ENCODE results near the gene PPCS.

- TF ChIP-seq CTCF (IDR thresholded peaks at IDR 0.05), result no peak
- TF ChIP-seq USF2 (CRISPR knock-in tag; IDR thresholded peaks at IDR 0.05), result no peak
- TF ChIP-seq FOXK1 (CRISPR knock-in tag; IDR thresholded peaks at IDR 0.05), result no peak
- no peak for TF ChIP-seq ATF3 (CRISPR knock-in tag; conservative IDR thresholded peaks at IDR 0.05)
- TF ChIP-seq ATF2 (CRISPR knock-in tag; IDR thresholded peaks at IDR 0.05; ENCODE audit: borderline replicate concordance, low read depth), result no peak
- TF ChIP-seq SP1 (CRISPR knock-in tag; conservative IDR thresholded peaks at IDR 0.05), result no peak
Measured at GRCh38 chr1:42479621-42480020, 23.3 kb downstream of the PPCS start.

All from WTC11 (cell line).